K562 (cell line): Measurements from ENCODE around the gene ITPRIP. TPM values are rescaled to one million over a fixed set of nuclear protein-coding genes. Genes with fewer than 3 reads are reported as not detected.

Source experiments
- ARNT ChIP-seq, 2 experiments: fragments of 450-650 bp; IDR thresholded peaks; 2 replicates each; pipeline ENCODE4 v1.6.1; 2016; ENCODE audit warnings: mild to moderate bottlenecking in 1 of 2
- FOXM1 ChIP-seq, 2 experiments: fragments of 450-650 bp in 1 of 2; sonication (generic) in 1 of 2; formaldehyde crosslinking in 1 of 2; IDR thresholded peaks; 2 replicates each; pipeline versions ENCODE4 v1.6.1 to v1.9.0; 2017 to 2022; ENCODE audit warnings: low read depth in 2 of 2, mild to moderate bottlenecking in 2 of 2, missing genetic modification reagents in 1 of 2, moderate library complexity in 1 of 2
- GTF2E2 ChIP-seq: fragments of 200-800 bp; sonication (Bioruptor generic); IDR thresholded peaks from 2 replicates; pipeline ENCODE4 v1.6.1; 2016; ENCODE audit warnings: missing genetic modification characterization, missing compliant biosample characterization
- HNRNPUL1 ChIP-seq: fragments of 200-400 bp; formaldehyde crosslinking; IDR thresholded peaks from 2 replicates; pipeline ENCODE4 v1.6.1; 2017; ENCODE audit warnings: low read length
- KLF6 ChIP-seq: fragments of 250-450 bp; sonication (Bioruptor Pico); IDR thresholded peaks from 2 replicates; pipeline ENCODE4 v1.4.0; 2020; ENCODE audit warnings: mild to moderate bottlenecking, moderate library complexity, borderline replicate concordance
- NEUROD1 ChIP-seq: fragments of 150-350 bp; IDR thresholded peaks from 2 replicates; pipeline ENCODE4 v1.6.1; 2014; ENCODE audit warnings: borderline replicate concordance, low read length, low read depth; ENCODE audit not compliant: partially characterized antibody
- NRF1 ChIP-seq, 2 experiments: fragments of 450-650 bp; IDR thresholded peaks in 1 of 2; conservative IDR thresholded peaks in 1 of 2; 2 replicates each; pipeline ENCODE4 v1.6.1; 2014; ENCODE audit warnings: mild to moderate bottlenecking in 2 of 2
- POLR3G ChIP-seq: IDR thresholded peaks from 2 replicates; pipeline ENCODE4 v1.6.1; 2011; ENCODE audit not compliant: insufficient read length, insufficient replicate concordance; ENCODE audit errors: extremely low read depth
- TCFL5 ChIP-seq: fragments of 250-450 bp; sonication (Bioruptor Pico); conservative IDR thresholded peaks from 2 replicates; pipeline ENCODE4 v1.6.1; 2021; ENCODE audit warnings: mild to moderate bottlenecking, moderate library complexity, matching md5 sums
- TEAD4 ChIP-seq, 2 experiments: sonication (generic) in 1 of 2; formaldehyde crosslinking in 1 of 2; IDR thresholded peaks; 2 replicates each; pipeline versions ENCODE4 v1.6.1 to v1.8.0; 2012 to 2022; ENCODE audit warnings: borderline replicate concordance in 1 of 2, inconsistent platforms in 1 of 2, low read length in 1 of 2, mild to moderate bottlenecking in 1 of 2, missing genetic modification reagents in 1 of 2
- THRAP3 ChIP-seq: fragments of 450-650 bp; IDR thresholded peaks from 2 replicates; pipeline ENCODE4 v1.6.1; 2016; ENCODE audit warnings: mild to moderate bottlenecking, inconsistent platforms, borderline replicate concordance
- XRCC5 ChIP-seq: fragments of 200-400 bp; formaldehyde crosslinking; IDR thresholded peaks from 2 replicates; pipeline ENCODE4 v1.6.1; 2017; ENCODE audit warnings: low read depth, mild to moderate bottlenecking, low read length
- ZBTB7A ChIP-seq: IDR thresholded peaks from 2 replicates; pipeline ENCODE4 v1.6.1; 2011; ENCODE audit warnings: low read depth, mild to moderate bottlenecking, low read length, moderate library complexity, borderline replicate concordance; ENCODE audit not compliant: control insufficient read depth
- ZNF12 ChIP-seq: sonication (generic); formaldehyde crosslinking; IDR thresholded peaks from 2 replicates; pipeline ENCODE4 v1.4.0; 2020; ENCODE audit warnings: mild to moderate bottlenecking, missing genetic modification reagents
- ZNF224 ChIP-seq: sonication (generic); formaldehyde crosslinking; IDR thresholded peaks from 2 replicates; pipeline ENCODE4 v1.8.0; 2022; ENCODE audit warnings: mild to moderate bottlenecking, missing genetic modification reagents
- ZNF263 ChIP-seq: sonication (generic); formaldehyde crosslinking; IDR thresholded peaks from 2 replicates; pipeline ENCODE4 v1.8.0; 2022; ENCODE audit warnings: mild to moderate bottlenecking, missing genetic modification reagents, borderline replicate concordance
- ZNF347 ChIP-seq: fragments of 450-650 bp; formaldehyde crosslinking; IDR thresholded peaks from 2 replicates; pipeline ENCODE4 v1.4.0; 2020; ENCODE audit warnings: low read depth, mild to moderate bottlenecking, moderate library complexity
- ZNF778 ChIP-seq: fragments of 450-650 bp; formaldehyde crosslinking; IDR thresholded peaks from 2 replicates; pipeline ENCODE4 v1.4.0; 2020; ENCODE audit warnings: mild to moderate bottlenecking, moderate library complexity
- polyA plus RNA-seq, 8 experiments: library from polyadenylated mRNA; depleted of rRNA in 4 of 8; stranded (reverse) in 5 of 8; unstranded in 3 of 8; fragments of >200 nt; fragmentation: Nextera tagmentation in 2 of 8; fragmentation: Illumina TruSeq in 1 of 8; extraction: Ambion mirVana in 2 of 8; extraction: Trizol in 1 of 8; gene quantifications; 2 replicates each; pipeline versions ENCODE4 v1.2.1 to v1.2.3, GENCODE V29; 2011 to 2014; ENCODE audit warnings: inconsistent platforms in 1 of 8, missing spikeins in 1 of 8
- total RNA-seq, 7 experiments: library from RNA; depleted of rRNA in 6 of 7; stranded (reverse); fragments of >200 nt in 6 of 7; fragmentation: Illumina TruSeq in 2 of 7; extraction: Trizol in 2 of 7; gene quantifications; 2 replicates each; pipeline versions ENCODE4 v1.2.1 to v1.2.3, GENCODE V29; 2011 to 2021; ENCODE audit warnings: low replicate concordance in 1 of 7
- TF ChIP-seq, protein P1 (sequence below): fragments of 450-650 bp; formaldehyde crosslinking; IDR thresholded peaks from 2 replicates; pipeline ENCODE4 v1.4.0; 2022; ENCODE audit warnings: missing genetic modification characterization
- TF ChIP-seq, protein P2 (sequence below): sonication (generic); formaldehyde crosslinking; IDR thresholded peaks from 2 replicates; pipeline ENCODE4 v1.8.0; 2022; ENCODE audit warnings: mild to moderate bottlenecking, missing genetic modification reagents, borderline replicate concordance
- TF ChIP-seq, protein P3 (sequence below): fragments of 250-450 bp; sonication (Bioruptor Pico); IDR thresholded peaks from 2 replicates; pipeline ENCODE4 v1.8.0; 2021; ENCODE audit warnings: mild to moderate bottlenecking, moderate library complexity
- TF ChIP-seq, protein P4 (sequence below): IDR thresholded peaks from 2 replicates; pipeline ENCODE4 v1.6.1; 2011; ENCODE audit not compliant: insufficient read length; ENCODE audit errors: extremely low read depth

Gene ITPRIP
- total and polyA plus RNA-seq, 9 of the 15 experiments (the other 6 are each of a cell fraction or from before 2014, with no cell fraction given), result 4.4 to 28.5 (median 10.9) TPM

DNA sequence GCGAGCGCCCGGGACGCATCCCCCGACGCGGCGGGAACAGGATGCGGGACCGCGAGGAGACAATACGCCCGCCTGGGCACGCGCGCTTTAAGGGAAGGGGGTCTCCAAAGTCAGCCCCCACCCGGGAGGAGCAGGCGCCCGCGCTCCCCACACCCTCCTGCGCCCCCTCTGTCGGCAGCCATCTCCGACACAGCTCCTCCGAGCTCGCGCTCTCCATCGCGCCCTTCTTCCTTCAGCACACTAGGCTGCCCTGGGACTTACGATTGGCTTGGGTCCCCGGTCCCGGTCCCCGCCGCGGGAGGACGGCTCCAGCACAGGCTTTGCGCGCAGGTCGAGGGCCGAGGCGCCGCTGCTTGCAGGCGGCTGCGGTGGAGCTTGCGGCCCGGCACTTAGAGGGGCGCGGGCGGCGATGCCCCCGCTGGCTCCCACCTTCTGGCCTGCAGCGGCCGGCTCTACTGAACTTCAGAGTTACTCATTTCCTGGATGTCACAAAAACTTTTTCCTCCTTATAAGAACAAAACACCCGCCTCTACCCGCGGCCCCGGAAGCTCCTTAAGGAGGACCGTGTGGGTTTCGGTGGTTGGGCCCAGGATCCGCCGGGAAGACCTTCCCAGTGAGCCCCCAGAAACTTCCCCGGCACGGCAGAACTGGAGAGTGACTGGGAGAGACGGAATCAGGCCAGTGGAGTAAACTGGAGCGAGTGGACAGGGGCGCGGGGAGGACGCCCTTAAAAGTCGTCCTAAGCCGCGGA is at the start of gene ITPRIP (continued):
- TF ChIP-seq, protein P1, sequence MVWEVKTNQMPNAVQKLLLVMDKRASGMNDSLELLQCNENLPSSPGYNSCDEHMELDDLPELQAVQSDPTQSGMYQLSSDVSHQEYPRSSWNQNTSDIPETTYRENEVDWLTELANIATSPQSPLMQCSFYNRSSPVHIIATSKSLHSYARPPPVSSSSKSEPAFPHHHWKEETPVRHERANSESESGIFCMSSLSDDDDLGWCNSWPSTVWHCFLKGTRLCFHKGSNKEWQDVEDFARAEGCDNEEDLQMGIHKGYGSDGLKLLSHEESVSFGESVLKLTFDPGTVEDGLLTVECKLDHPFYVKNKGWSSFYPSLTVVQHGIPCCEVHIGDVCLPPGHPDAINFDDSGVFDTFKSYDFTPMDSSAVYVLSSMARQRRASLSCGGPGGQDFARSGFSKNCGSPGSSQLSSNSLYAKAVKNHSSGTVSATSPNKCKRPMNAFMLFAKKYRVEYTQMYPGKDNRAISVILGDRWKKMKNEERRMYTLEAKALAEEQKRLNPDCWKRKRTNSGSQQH (CRISPR knock-in tag), result no peak
- no peak for TF ChIP-seq HNRNPUL1
- no peak for TF ChIP-seq ZNF347 (CRISPR knock-in tag)
- no peak for TF ChIP-seq ZNF224 (CRISPR knock-in tag)
- TF ChIP-seq, protein P2, sequence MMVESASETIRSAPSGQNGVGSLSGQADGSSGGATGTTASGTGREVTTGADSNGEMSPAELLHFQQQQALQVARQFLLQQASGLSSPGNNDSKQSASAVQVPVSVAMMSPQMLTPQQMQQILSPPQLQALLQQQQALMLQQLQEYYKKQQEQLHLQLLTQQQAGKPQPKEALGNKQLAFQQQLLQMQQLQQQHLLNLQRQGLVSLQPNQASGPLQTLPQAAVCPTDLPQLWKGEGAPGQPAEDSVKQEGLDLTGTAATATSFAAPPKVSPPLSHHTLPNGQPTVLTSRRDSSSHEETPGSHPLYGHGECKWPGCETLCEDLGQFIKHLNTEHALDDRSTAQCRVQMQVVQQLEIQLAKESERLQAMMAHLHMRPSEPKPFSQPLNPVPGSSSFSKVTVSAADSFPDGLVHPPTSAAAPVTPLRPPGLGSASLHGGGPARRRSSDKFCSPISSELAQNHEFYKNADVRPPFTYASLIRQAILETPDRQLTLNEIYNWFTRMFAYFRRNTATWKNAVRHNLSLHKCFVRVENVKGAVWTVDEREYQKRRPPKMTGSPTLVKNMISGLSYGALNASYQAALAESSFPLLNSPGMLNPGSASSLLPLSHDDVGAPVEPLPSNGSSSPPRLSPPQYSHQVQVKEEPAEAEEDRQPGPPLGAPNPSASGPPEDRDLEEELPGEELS (CRISPR knock-in tag), result no peak
- TF ChIP-seq TEAD4 (IDR thresholded peaks at IDR 0.05; ENCODE audit: low read length), result no peak
- no peak for TF ChIP-seq TEAD4 (CRISPR knock-in tag; IDR thresholded peaks at IDR 0.05; ENCODE audit: borderline replicate concordance)
- peak; percentile 36 to 38; a peak in 1 of 4 replicates for TF ChIP-seq ARNT (IDR thresholded peaks at IDR 0.05)
- TF ChIP-seq XRCC5, result no peak
- TF ChIP-seq ZNF778 (CRISPR knock-in tag), result no peak
- TF ChIP-seq, protein P3, sequence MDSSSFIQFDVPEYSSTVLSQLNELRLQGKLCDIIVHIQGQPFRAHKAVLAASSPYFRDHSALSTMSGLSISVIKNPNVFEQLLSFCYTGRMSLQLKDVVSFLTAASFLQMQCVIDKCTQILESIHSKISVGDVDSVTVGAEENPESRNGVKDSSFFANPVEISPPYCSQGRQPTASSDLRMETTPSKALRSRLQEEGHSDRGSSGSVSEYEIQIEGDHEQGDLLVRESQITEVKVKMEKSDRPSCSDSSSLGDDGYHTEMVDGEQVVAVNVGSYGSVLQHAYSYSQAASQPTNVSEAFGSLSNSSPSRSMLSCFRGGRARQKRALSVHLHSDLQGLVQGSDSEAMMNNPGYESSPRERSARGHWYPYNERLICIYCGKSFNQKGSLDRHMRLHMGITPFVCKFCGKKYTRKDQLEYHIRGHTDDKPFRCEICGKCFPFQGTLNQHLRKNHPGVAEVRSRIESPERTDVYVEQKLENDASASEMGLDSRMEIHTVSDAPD, result no peak
- no peak for TF ChIP-seq ZNF263 (CRISPR knock-in tag)
- TF ChIP-seq ZNF12 (CRISPR knock-in tag), result no peak
- TF ChIP-seq NEUROD1, result no peak
- no peak for TF ChIP-seq KLF6 (CRISPR knock-in tag)
- TF ChIP-seq ZBTB7A, result peak; percentile 75; the same call in 1 of the 2 replicates
- TF ChIP-seq NRF1 (conservative IDR thresholded peaks at IDR 0.05 in 1 of 2, IDR thresholded peaks at IDR 0.05 in 1 of 2), result peak in 1 of 2 experiments; percentile 68; a peak in 3 of 4 replicates
- no peak for TF ChIP-seq GTF2E2 (tag)
- TF ChIP-seq, protein P4, sequence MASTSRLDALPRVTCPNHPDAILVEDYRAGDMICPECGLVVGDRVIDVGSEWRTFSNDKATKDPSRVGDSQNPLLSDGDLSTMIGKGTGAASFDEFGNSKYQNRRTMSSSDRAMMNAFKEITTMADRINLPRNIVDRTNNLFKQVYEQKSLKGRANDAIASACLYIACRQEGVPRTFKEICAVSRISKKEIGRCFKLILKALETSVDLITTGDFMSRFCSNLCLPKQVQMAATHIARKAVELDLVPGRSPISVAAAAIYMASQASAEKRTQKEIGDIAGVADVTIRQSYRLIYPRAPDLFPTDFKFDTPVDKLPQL, result no peak
- peak; percentile 96 for TF ChIP-seq FOXM1 (IDR thresholded peaks at IDR 0.05; ENCODE audit: low read depth)
- TF ChIP-seq FOXM1 (CRISPR knock-in tag; IDR thresholded peaks at IDR 0.05; ENCODE audit: low read depth), result no peak
- no peak for TF ChIP-seq THRAP3
- no peak for TF ChIP-seq TCFL5 (CRISPR knock-in tag)
- no peak for TF ChIP-seq POLR3G
